Stomach (tissue), 4 donors: ENCODE data around the gene NASP.

ENCODE experiments used
- POLR2A ChIP-seq, 4 donors: fragments of 450-650 bp; IDR thresholded peaks; one replicate each; pipeline ENCODE4 v1.6.1; 2016; ENCODE audit warnings: antibody characterized with exemption in 4 of 4, control low read depth in 2 of 4, mild to moderate bottlenecking in 1 of 4, moderate library complexity in 1 of 4
- POLR2AphosphoS5 ChIP-seq, 3 donors: sonication (generic); formaldehyde crosslinking; IDR thresholded peaks; one replicate each; pipeline ENCODE4 v1.6.1; 2016; ENCODE audit warnings: antibody characterized with exemption in 3 of 3
- TF ChIP-seq, protein P1 (sequence below), 7 experiments: fragments of 450-650 bp in 4 of 7; fragments of 200-600 bp in 3 of 7; sonication (generic) in 3 of 7; IDR thresholded peaks; one replicate each; pipeline ENCODE4 v1.5.1; 2016 to 2019; ENCODE audit warnings: antibody characterized with exemption in 7 of 7, control low read depth in 2 of 7, mild to moderate bottlenecking in 1 of 7

DNA sequence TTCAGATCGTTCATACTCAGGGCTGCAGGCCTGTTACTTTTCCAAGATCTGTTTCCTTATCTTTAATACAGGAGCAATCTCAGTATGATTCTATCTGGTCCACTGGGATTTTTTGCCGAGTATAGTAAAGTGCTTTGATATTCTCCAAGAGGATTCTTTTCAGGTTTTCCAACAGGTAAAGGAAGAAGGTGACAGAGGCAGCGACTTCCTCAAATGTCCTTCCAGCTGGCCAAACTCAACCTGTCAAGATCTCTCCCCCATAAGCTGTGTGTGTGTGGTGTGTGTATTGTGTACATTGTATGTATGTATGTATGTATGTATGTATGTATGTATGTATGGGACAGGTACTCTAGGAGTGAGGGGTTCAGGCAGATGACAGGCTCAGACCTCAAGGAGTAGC lies 32.2 kb upstream of the NASP start:
- TF ChIP-seq POLR2AphosphoS5 (IDR thresholded peaks at IDR 0.05) = no peak
- TF ChIP-seq, protein P1, sequence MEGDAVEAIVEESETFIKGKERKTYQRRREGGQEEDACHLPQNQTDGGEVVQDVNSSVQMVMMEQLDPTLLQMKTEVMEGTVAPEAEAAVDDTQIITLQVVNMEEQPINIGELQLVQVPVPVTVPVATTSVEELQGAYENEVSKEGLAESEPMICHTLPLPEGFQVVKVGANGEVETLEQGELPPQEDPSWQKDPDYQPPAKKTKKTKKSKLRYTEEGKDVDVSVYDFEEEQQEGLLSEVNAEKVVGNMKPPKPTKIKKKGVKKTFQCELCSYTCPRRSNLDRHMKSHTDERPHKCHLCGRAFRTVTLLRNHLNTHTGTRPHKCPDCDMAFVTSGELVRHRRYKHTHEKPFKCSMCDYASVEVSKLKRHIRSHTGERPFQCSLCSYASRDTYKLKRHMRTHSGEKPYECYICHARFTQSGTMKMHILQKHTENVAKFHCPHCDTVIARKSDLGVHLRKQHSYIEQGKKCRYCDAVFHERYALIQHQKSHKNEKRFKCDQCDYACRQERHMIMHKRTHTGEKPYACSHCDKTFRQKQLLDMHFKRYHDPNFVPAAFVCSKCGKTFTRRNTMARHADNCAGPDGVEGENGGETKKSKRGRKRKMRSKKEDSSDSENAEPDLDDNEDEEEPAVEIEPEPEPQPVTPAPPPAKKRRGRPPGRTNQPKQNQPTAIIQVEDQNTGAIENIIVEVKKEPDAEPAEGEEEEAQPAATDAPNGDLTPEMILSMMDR (IDR thresholded peaks at IDR 0.05) = no peak
- TF ChIP-seq POLR2A (IDR thresholded peaks at IDR 0.05) = no peak
